Left renal pelvis (tissue), 4 donors: ENCODE data around the gene EIF2A. TPM values are rescaled to one million over a fixed set of nuclear protein-coding genes. Genes with fewer than 3 reads are reported as not detected.

Experiments used
- DNase-seq, 4 donors: peaks; one replicate each; pipeline ENCODE4 v3.0.0-alpha.2; 2013; ENCODE audit warnings: low read depth in 4 of 4, low spot score in 3 of 4
- polyA plus RNA-seq, 4 donors: library from polyadenylated mRNA; unstranded; fragments of 120-200 nt; gene quantifications; one replicate each; pipeline ENCODE4 v1.2.1, GENCODE V29; 2013; ENCODE audit not compliant: insufficient read length in 4 of 4

Gene EIF2A
- polyA plus RNA-seq, 4 donors = 157 to 189 (median 172) TPM

- no peak for DNase-seq
Observed at GRCh38 chr3:150540991-150541390, 5.6 kb upstream of the EIF2A start.

- no peak for DNase-seq
Observed at GRCh38 chr3:150543128-150543527, 3.5 kb upstream of the EIF2A start.

- DNase-seq = no peak
Observed at GRCh38 chr3:150543531-150543930, 3.1 kb upstream of the EIF2A start.

- no peak for DNase-seq
Observed at GRCh38 chr3:150544041-150544440, 2.5 kb upstream of the EIF2A start.

- no peak for DNase-seq
Observed at GRCh38 chr3:150544726-150545125, 1.9 kb upstream of the EIF2A start.

- DNase-seq = peak in 1 of 4 donors; percentile 27
Observed at GRCh38 chr3:150545419-150546225, 965 bp upstream of the EIF2A start.

GRCh38 chr3:150547045-150547741, 606 bp downstream of the EIF2A start:
- no peak for DNase-seq

- DNase-seq = no peak
Observed at GRCh38 chr3:150555859-150556436, 9.4 kb downstream of the EIF2A start.

- DNase-seq = no peak
Observed at GRCh38 chr3:150556792-150557191, 10.2 kb downstream of the EIF2A start.

GRCh38 chr3:150557725-150558124, 11.1 kb downstream of the EIF2A start:
- no peak for DNase-seq

GRCh38 chr3:150564243-150564642, 17.7 kb downstream of the EIF2A start:
- DNase-seq = no peak

GRCh38 chr3:150567328-150567727, 20.7 kb downstream of the EIF2A start:
- DNase-seq = no peak

- no peak for DNase-seq
Observed at GRCh38 chr3:150577855-150578254, 31.3 kb downstream of the EIF2A start.

- DNase-seq = no peak
Observed at GRCh38 chr3:150581174-150581573, 34.6 kb downstream of the EIF2A start.

GRCh38 chr3:150582620-150583019, 36.0 kb downstream of the EIF2A start:
- DNase-seq = no peak

GRCh38 chr3:150583028-150583427, 36.4 kb downstream of the EIF2A start:
- DNase-seq = no peak

GRCh38 chr3:150588027-150588830, 41.6 kb downstream of the EIF2A start:
- DNase-seq = no peak

- no peak for DNase-seq
Observed at GRCh38 chr3:150589759-150590158, 43.2 kb downstream of the EIF2A start.

- no peak for DNase-seq
Observed at GRCh38 chr3:150594150-150594549, 47.6 kb downstream of the EIF2A start.

- DNase-seq = no peak
Observed at GRCh38 chr3:150597646-150598045, 51.1 kb downstream of the EIF2A start.
